LNCAP (cell line): ENCODE data around the gene PTPRM.

Experiments used
- CTCF ChIP-seq: fragments of 450-650 bp; IDR thresholded peaks from 2 replicates; pipeline ENCODE4 v1.5.1; 2017; ENCODE audit warnings: mild to moderate bottlenecking

Gene PTPRM

DNA sequence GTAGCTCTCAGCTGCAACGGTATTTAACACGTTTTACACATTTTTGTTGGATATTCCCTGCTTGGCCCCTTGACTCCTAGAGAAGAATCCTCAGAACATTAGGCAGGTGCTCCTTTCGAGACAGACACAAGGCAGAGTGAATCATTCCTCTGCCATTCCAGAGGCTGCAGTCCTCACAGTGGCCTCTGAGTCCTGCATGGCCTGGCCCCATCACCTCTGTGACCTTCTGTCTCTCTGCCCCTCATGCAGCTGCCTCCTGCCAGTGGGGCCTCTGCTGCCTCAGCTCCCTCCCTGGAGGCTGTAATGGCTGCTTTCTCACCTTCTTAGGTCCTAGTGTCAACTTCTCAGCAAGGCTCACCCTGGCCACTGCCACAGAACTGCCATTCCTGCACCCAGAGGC, 101.3 kb downstream of the PTPRM start:
- TF ChIP-seq CTCF = no peak

- no peak for TF ChIP-seq CTCF
Measured at GRCh38 chr18:7669361-7669760, 102.2 kb downstream of the PTPRM start.

- no peak for TF ChIP-seq CTCF
Measured at GRCh38 chr18:7671105-7671504, 104.0 kb downstream of the PTPRM start.

DNA sequence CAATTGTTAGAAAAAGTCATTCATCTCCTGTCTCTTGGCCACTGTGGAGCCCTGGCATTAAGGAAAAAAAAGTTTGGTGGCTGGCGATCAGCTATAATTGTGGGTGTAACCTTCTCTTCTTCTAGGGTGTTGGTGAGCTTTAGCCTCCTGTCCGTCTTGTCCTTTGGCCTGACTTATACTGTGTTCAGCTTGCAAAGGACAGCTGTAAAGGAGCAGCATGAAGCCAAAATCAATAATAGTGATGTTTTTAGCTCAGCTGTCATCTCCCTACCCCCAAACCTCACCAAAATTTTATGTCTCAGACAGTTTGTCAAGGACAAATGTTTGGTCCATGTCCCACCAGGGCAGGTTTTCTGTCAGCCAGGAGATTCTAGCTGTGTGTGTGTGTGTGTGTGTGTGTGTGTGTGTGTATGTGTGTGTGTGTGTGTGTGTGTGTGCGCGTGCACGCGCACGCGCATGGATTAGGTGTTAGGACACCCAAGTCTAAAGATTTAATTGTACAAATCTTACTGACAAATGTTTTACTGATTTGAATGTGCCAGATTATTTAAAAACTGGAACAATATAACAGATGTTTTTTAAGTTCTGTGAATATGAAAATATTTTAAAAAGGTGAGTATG, 109.2 kb downstream of the PTPRM start:
- no peak for TF ChIP-seq CTCF

GRCh38 chr18:7677001-7677400, 109.9 kb downstream of the PTPRM start:
- no peak for TF ChIP-seq CTCF

GRCh38 chr18:7677424-7677823, 110.3 kb downstream of the PTPRM start:
- TF ChIP-seq CTCF = no peak

- TF ChIP-seq CTCF = no peak
Measured at GRCh38 chr18:7678389-7678788, 111.3 kb downstream of the PTPRM start.

DNA sequence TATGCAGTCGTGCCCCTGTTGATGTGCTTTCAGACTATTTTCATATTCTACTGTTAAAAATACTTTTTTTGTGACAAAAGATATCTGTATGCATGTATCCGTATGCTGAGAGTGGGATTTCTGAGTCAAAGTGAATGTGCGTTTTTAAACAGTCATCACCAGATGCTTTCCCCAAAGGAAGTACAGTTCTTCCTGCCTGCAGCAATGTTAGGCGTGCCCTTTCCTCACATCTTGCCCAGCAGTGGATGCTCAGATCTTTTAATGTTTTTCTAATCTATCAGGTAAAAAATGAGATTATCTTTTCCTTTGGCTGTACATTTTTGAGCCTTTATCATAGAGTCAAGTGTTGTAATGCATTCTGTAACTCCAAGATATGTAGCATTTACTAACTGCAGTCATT, 111.7 kb downstream of the PTPRM start:
- no peak for TF ChIP-seq CTCF
